Activated B cell treated with CpG ODN at 0.5 μM for 24 hours (primary cell): Measurements from ENCODE around the gene IL33. TPM values are rescaled to one million over a fixed set of nuclear protein-coding genes. Genes with fewer than 3 reads are reported as not detected.

Source experiments
- ATAC-seq: fragments of 200-7000 bp; cut with Tn5 transposase; one replicate; pipeline ENCODE4 v1.10.0; 2021; ENCODE audit warnings: low read depth, mild to moderate bottlenecking, moderate library complexity
- CTCF ChIA-PET: fragments of 350-600 bp; sonication (Branson Sonifier 250); formaldehyde crosslinking; loops from one replicate; lab custom pipeline; 2021; ENCODE audit warnings: antibody characterized with exemption; lab: Charles Lee
- POLR2A ChIA-PET: fragments of 350-600 bp; sonication (Branson Sonifier 250); formaldehyde crosslinking; loops from one replicate; lab custom pipeline; 2021; ENCODE audit warnings: antibody characterized with exemption; lab: Charles Lee
- DNase-seq: peaks from one replicate; pipeline ENCODE4 v3.0.0; 2022
- H3K27ac Mint-ChIP-seq: one replicate; pipeline ENCODE4 v1.8.0; 2020; ENCODE audit warnings: mixed read lengths
- H3K27me3 Mint-ChIP-seq: one replicate; pipeline ENCODE4 v1.8.0; 2021; ENCODE audit warnings: mixed read lengths
- H3K36me3 Mint-ChIP-seq: one replicate; pipeline ENCODE4 v1.8.0; 2021; ENCODE audit warnings: low read depth, mixed read lengths
- H3K4me1 Mint-ChIP-seq: one replicate; pipeline ENCODE4 v1.8.0; 2021; ENCODE audit warnings: mixed read lengths
- H3K4me3 Mint-ChIP-seq: one replicate; pipeline ENCODE4 v1.8.0; 2020; ENCODE audit warnings: mild to moderate bottlenecking, mixed read lengths
- H3K9me3 Mint-ChIP-seq: one replicate; pipeline ENCODE4 v1.8.0; 2020; ENCODE audit warnings: mixed read lengths
- intact Hi-C: fragments of 100-400 bp; cut with micrococcal nuclease; formaldehyde crosslinking; loops from one replicate; pipeline ENCODE4 v1.15.1; 2024
- total RNA-seq: library from RNA; stranded (reverse); gene quantifications from 2 replicates; pipeline ENCODE4 v1.2.3, GENCODE V29; 2022
- TF ChIP-seq, protein P1 (sequence below): fragments of 200-600 bp; IDR thresholded peaks from one replicate; pipeline ENCODE4 v1.8.0; 2022; ENCODE audit warnings: antibody characterized with exemption, mild to moderate bottlenecking

The IL33 gene
- total RNA-seq, 1 donor from 2014 or later: not detected

DNA sequence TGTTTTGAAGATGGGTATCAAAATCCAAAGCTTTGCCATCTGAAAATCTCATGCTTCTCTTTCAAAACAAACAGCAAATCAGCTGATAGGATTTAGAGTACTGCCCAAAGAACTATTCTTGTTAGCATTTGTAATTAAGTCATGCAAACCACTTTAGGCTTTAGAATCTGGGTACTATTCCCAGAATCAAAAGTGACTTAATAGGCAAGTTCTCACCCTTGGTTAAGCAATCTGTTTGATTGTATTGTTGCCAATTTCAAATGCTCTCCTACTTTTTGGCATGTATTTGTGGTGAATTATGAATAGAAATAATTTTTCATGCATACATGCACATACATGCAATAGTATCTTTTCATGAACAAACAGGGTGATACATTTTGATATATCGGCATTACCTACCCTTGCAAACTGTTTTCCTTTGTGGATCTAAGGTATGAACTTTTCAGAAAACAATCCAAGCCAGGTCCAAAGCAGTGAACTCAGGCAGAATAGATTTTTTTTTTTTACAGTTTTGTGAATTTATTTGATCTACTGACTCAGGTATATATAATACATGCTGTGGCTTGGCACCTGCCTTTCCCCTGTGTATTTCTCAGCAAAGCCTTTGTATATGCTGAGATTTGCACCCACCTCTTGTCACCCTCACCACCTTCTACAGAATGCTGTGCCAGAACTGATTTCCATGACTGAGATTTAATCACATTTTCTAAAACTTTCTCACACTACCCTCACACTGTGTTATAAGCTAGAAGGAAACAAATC lies 9.0 kb downstream of the IL33 start:
- H3K4me1 Mint-ChIP-seq: no peaks in the 10 kb centered on the region
- H3K36me3 Mint-ChIP-seq: no peaks in the 10 kb centered on the region
- H3K4me3 Mint-ChIP-seq: no peak overlapping the region
- TF ChIP-seq, protein P1, sequence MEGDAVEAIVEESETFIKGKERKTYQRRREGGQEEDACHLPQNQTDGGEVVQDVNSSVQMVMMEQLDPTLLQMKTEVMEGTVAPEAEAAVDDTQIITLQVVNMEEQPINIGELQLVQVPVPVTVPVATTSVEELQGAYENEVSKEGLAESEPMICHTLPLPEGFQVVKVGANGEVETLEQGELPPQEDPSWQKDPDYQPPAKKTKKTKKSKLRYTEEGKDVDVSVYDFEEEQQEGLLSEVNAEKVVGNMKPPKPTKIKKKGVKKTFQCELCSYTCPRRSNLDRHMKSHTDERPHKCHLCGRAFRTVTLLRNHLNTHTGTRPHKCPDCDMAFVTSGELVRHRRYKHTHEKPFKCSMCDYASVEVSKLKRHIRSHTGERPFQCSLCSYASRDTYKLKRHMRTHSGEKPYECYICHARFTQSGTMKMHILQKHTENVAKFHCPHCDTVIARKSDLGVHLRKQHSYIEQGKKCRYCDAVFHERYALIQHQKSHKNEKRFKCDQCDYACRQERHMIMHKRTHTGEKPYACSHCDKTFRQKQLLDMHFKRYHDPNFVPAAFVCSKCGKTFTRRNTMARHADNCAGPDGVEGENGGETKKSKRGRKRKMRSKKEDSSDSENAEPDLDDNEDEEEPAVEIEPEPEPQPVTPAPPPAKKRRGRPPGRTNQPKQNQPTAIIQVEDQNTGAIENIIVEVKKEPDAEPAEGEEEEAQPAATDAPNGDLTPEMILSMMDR: no peak
- intact Hi-C loops: no loop called here
- peaks cover 17% of the 10 kb centered on the region for H3K27me3 Mint-ChIP-seq
- no peak for DNase-seq
- no peaks in the 10 kb centered on the region for H3K9me3 Mint-ChIP-seq
- POLR2A ChIA-PET: no interaction called here
- no peak for ATAC-seq
- CTCF ChIA-PET: no interaction called here
- H3K27ac Mint-ChIP-seq: no peak overlapping the region

DNA sequence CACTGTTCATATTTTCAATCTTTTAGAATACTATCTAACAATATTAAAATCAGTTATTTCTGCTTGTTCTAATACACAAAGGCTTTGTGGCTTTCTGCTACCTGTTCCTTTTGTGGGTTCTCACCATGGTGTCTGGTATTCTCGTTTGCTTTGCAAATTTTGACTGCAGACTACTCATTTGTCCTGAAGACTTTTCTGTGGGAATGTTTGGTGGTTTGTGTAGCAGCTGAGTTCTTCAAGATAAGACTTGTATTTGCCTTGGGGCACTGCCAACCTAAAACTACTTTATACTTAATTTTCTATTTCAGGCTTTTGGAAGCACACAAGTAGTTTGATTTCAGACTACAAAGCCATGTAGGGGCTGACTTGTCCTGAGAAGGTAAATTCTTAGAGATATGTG lies 11.1 kb downstream of the IL33 start:
- intact Hi-C loops: no loop called here
- H3K4me3 Mint-ChIP-seq: no peak overlapping the region

DNA sequence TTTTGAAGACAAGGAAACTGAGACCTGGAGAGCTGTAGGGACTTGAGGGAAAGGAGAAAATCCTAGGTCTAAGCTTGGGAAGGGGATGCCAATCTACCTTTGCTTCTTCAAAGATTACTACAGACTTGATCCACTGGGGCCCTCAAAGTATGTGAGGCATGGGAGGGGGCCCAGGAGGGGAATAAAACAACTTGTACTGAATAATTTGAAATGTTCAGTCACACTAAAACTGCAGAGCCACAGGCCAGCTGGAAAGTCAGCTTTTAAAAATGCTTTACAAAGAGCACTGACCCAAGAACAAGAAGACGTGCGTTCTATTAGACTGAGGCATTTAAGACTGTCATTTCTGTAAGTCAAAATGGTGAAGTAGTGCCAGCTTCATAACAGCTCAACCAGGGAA lies 13.6 kb downstream of the IL33 start:
- intact Hi-C loops: no loop called here
- H3K27ac Mint-ChIP-seq: no peak overlapping the region
- POLR2A ChIA-PET: no interaction called here
- H3K9me3 Mint-ChIP-seq: no peaks in the 10 kb centered on the region
- TF ChIP-seq, protein P1: no peak
- no peaks in the 10 kb centered on the region for H3K36me3 Mint-ChIP-seq
- no peak for DNase-seq
- CTCF ChIA-PET: no interaction called here
- no peaks in the 10 kb centered on the region for H3K4me1 Mint-ChIP-seq
- no peak overlapping the region for H3K4me3 Mint-ChIP-seq
- ATAC-seq: no peak
- H3K27me3 Mint-ChIP-seq: peaks cover 13% of the 10 kb centered on the region

More for the DNA sequence above, 11.1 kb downstream of the IL33 start:
- H3K27ac Mint-ChIP-seq: no peak overlapping the region
- ATAC-seq: no peak
- ChIA-PET POLR2A (no interaction called here), CTCF (no interaction called here)
- no peaks in the 10 kb centered on the region for H3K9me3 Mint-ChIP-seq
- H3K27me3 Mint-ChIP-seq: peaks cover 16% of the 10 kb centered on the region
- no peaks in the 10 kb centered on the region for H3K36me3 Mint-ChIP-seq
- no peak for DNase-seq
- TF ChIP-seq, protein P1: no peak
- H3K4me1 Mint-ChIP-seq: no peaks in the 10 kb centered on the region

DNA sequence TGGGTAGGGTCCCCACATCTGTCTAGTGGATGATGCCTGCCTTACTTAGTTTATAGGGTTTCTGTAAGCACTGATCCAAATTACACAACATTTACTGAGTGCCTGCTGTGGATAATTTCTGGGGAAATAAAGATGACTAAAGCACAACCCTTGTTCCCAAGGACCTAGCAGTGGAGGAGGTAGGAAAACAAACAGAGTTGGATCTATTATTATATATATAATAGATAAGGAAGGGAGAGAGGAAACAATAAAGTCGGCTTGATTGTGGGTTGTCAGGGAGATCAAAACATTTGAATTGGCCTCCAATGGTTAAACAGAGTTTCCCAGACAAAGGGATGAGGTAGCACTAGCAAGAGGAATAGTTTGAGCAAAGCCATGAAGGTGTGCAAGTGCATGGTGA lies 14.0 kb downstream of the IL33 start:
- no peak for ATAC-seq
- Mint-ChIP-seq H3K4me3 (no peak overlapping the region), H3K36me3 (no peaks in the 10 kb centered on the region), H3K27me3 (peaks cover 13% of the 10 kb centered on the region), H3K4me1 (no peaks in the 10 kb centered on the region), H3K9me3 (no peaks in the 10 kb centered on the region), H3K27ac (no peak overlapping the region)
- no peak for DNase-seq
- ChIA-PET POLR2A (no interaction called here), CTCF (no interaction called here)
- intact Hi-C loops: no loop called here
- TF ChIP-seq, protein P1: no peak

DNA sequence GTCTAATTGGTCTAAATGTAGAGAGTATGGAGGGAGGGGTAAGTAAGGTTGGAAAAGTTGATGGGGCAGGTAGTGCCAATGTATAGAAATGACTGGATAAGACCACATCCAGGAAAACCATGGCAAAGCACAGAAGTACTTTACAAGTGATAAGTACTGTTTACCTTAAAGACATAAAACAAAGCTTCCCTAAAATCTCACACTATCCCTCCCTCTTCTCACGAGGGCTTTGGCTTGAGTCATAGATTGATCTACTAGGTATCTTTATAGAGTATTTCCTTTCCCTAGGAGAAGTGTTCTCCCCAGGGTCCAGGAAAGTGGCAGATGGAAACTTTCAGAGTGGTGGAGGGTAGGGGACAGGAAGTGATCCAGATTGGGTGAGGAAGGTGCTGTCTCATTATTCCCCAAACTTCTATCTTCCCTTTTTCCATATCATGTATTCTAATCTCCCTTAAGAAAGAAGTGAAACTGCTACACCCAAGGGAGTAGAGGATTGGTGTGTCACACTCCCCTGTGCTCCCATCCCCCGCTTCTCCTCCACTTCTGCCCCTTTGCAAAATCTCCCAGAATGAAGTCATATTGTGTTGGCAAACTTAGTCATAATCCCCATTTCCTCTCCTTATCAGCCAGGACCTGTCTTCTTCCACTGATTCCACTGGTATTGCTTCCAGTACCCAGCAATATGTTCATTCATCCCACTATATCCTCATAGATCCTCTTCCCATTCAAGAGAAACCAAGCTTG lies 14.6 kb downstream of the IL33 start:
- no peak for DNase-seq
- intact Hi-C loops: no loop called here
- TF ChIP-seq, protein P1: no peak
- no peak overlapping the region for H3K4me3 Mint-ChIP-seq
- no peaks in the 10 kb centered on the region for H3K36me3 Mint-ChIP-seq
- no peak overlapping the region for H3K27ac Mint-ChIP-seq
- CTCF ChIA-PET: interaction anchor here (0.5 kb wide), 1 partner anchor 34 kb away, joined by 3 read pairs; no protein-coding TSS in a partner anchor
- no peak for ATAC-seq
- H3K4me1 Mint-ChIP-seq: no peaks in the 10 kb centered on the region
- H3K27me3 Mint-ChIP-seq: peaks cover 8% of the 10 kb centered on the region
- POLR2A ChIA-PET: no interaction called here
- H3K9me3 Mint-ChIP-seq: no peaks in the 10 kb centered on the region
